Uterus (tissue), 2 donors: ENCODE measurements around the gene CASK.

Experiments
- POLR2A ChIP-seq, 2 donors: fragments of 450-650 bp; IDR thresholded peaks; one replicate each; pipeline ENCODE4 v1.6.1; 2016; ENCODE audit warnings: antibody characterized with exemption in 2 of 2, mild to moderate bottlenecking in 1 of 2, moderate library complexity in 1 of 2
- TF ChIP-seq, protein P1 (sequence below), 4 experiments: fragments of 200-600 bp in 2 of 4; fragments of 450-650 bp in 2 of 4; sonication (generic) in 2 of 4; IDR thresholded peaks; one replicate each; pipeline ENCODE4 v1.5.1; 2016 to 2019; ENCODE audit warnings: antibody characterized with exemption in 4 of 4, mild to moderate bottlenecking in 2 of 4, moderate library complexity in 1 of 4

DNA sequence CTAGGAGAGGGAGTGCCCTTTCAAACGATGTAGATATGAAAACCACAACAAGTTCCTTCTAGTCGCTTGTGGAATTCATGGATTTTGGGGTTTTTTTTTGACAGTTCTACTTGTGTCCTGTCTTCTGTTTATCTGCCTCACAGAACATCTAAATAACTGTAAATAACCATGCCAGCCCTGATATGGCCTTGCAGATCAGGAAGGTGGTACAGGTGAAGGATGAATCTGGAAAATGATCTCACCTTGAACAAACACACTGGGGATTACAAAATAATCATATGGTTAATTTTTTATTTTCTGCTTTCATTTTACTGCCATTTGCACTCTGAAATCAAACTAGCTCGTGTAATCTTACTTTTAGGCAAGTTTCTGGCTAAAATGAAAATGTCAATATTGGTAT lies 162.2 kb downstream of the CASK start:
- TF ChIP-seq, protein P1, sequence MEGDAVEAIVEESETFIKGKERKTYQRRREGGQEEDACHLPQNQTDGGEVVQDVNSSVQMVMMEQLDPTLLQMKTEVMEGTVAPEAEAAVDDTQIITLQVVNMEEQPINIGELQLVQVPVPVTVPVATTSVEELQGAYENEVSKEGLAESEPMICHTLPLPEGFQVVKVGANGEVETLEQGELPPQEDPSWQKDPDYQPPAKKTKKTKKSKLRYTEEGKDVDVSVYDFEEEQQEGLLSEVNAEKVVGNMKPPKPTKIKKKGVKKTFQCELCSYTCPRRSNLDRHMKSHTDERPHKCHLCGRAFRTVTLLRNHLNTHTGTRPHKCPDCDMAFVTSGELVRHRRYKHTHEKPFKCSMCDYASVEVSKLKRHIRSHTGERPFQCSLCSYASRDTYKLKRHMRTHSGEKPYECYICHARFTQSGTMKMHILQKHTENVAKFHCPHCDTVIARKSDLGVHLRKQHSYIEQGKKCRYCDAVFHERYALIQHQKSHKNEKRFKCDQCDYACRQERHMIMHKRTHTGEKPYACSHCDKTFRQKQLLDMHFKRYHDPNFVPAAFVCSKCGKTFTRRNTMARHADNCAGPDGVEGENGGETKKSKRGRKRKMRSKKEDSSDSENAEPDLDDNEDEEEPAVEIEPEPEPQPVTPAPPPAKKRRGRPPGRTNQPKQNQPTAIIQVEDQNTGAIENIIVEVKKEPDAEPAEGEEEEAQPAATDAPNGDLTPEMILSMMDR (IDR thresholded peaks at IDR 0.05) = no peak
- no peak for TF ChIP-seq POLR2A (IDR thresholded peaks at IDR 0.05)
